ENCODE results near the gene SDK1.

Gene SDK1

GRCh38 chr7:4009211-4010060 is 708.4 kb downstream of the SDK1 start:
- no peak for DNase-seq (ENCODE audit: low read depth in 2 of 2, low spot score in 1 of 2)

GRCh38 chr7:4010061-4010605 is 709.1 kb downstream of the SDK1 start:
- DNase-seq (ENCODE audit: low read depth in 2 of 2, low spot score in 1 of 2): no peak

- DNase-seq (ENCODE audit: low read depth in 2 of 2, low spot score in 1 of 2): no peak
These were observed 710.0 kb downstream of the SDK1 start for GRCh38 chr7:4010923-4011656.

- no peak for DNase-seq (ENCODE audit: low read depth in 2 of 2, low spot score in 1 of 2)
These were observed 712.7 kb downstream of the SDK1 start for GRCh38 chr7:4013793-4014192.

- no peak for DNase-seq (ENCODE audit: low read depth in 2 of 2, low spot score in 1 of 2)
These were observed 713.4 kb downstream of the SDK1 start for GRCh38 chr7:4014346-4015050.

GRCh38 chr7:4015371-4015770 is 714.3 kb downstream of the SDK1 start:
- DNase-seq (ENCODE audit: low read depth in 2 of 2, low spot score in 1 of 2): no peak

- DNase-seq (ENCODE audit: low read depth in 2 of 2, low spot score in 1 of 2): no peak
These were observed 714.9 kb downstream of the SDK1 start for GRCh38 chr7:4015996-4016395.

- no peak for DNase-seq (ENCODE audit: low read depth in 2 of 2, low spot score in 1 of 2)
These were observed 716.0 kb downstream of the SDK1 start for GRCh38 chr7:4017081-4017480.

GRCh38 chr7:4017785-4018184 is 716.7 kb downstream of the SDK1 start:
- DNase-seq (ENCODE audit: low read depth in 2 of 2, low spot score in 1 of 2): no peak

- DNase-seq (ENCODE audit: low read depth in 2 of 2, low spot score in 1 of 2): no peak
These were observed 717.7 kb downstream of the SDK1 start for GRCh38 chr7:4018601-4019316.

- no peak for DNase-seq (ENCODE audit: low read depth in 2 of 2, low spot score in 1 of 2)
These were observed 719.0 kb downstream of the SDK1 start for GRCh38 chr7:4020086-4020485.

- DNase-seq (ENCODE audit: low read depth in 2 of 2, low spot score in 1 of 2): no peak
These were observed 720.4 kb downstream of the SDK1 start for GRCh38 chr7:4021413-4021812.

GRCh38 chr7:4022265-4022664 is 721.2 kb downstream of the SDK1 start:
- no peak for DNase-seq (ENCODE audit: low read depth in 2 of 2, low spot score in 1 of 2)

GRCh38 chr7:4023502-4023901 is 722.5 kb downstream of the SDK1 start:
- no peak for DNase-seq (ENCODE audit: low read depth in 2 of 2, low spot score in 1 of 2)

GRCh38 chr7:4024133-4024532 is 723.1 kb downstream of the SDK1 start:
- DNase-seq (ENCODE audit: low read depth in 2 of 2, low spot score in 1 of 2): no peak

GRCh38 chr7:4024806-4025205 is 723.8 kb downstream of the SDK1 start:
- DNase-seq (ENCODE audit: low read depth in 2 of 2, low spot score in 1 of 2): no peak

- no peak for DNase-seq (ENCODE audit: low read depth in 2 of 2, low spot score in 1 of 2)
These were observed 724.2 kb downstream of the SDK1 start for GRCh38 chr7:4025210-4025609.

- no peak for DNase-seq (ENCODE audit: low read depth in 2 of 2, low spot score in 1 of 2)
These were observed 724.9 kb downstream of the SDK1 start for GRCh38 chr7:4025694-4026615.

GRCh38 chr7:4026941-4027486 is 726.0 kb downstream of the SDK1 start:
- no peak for DNase-seq (ENCODE audit: low read depth in 2 of 2, low spot score in 1 of 2)

- no peak for DNase-seq (ENCODE audit: low read depth in 2 of 2, low spot score in 1 of 2)
These were observed 727.2 kb downstream of the SDK1 start for GRCh38 chr7:4028221-4028620.

Measured in stimulated activated CD8-positive, alpha-beta memory T cell treated with anti-CD3 and anti-CD28 coated beads, Interleukin-4, amount 100 ng/mL, for 1 hour (primary cell).